Mesodermal cell (in vitro differentiated cells): ENCODE measurements around the gene JADE2.

Experiments
- H3K27ac ChIP-seq: 2 replicates; pipeline ENCODE4 v1.7.0; 2013; ENCODE audit warnings: mild to moderate bottlenecking, low read depth, low read length, moderate library complexity; ENCODE audit not compliant: severe bottlenecking
- H3K36me3 ChIP-seq: 2 replicates; pipeline ENCODE4 v1.7.1; 2013; ENCODE audit warnings: mild to moderate bottlenecking, low read length, moderate library complexity; ENCODE audit not compliant: control insufficient read depth, insufficient read depth
- H3K4me1 ChIP-seq: one replicate; pipeline ENCODE4 v1.7.1; 2013; ENCODE audit warnings: mild to moderate bottlenecking, low read length; ENCODE audit not compliant: insufficient read depth, control insufficient read depth, poor library complexity, severe bottlenecking
- H3K4me3 ChIP-seq: 2 replicates; pipeline ENCODE4 v1.7.0; 2013; ENCODE audit warnings: low read length, control low read depth, mild to moderate bottlenecking; ENCODE audit not compliant: insufficient read depth, poor library complexity, severe bottlenecking; ENCODE audit errors: extremely low read depth
- H3K9me3 ChIP-seq: 2 replicates; pipeline ENCODE4 v1.7.1; 2013; ENCODE audit warnings: mild to moderate bottlenecking, low read length, moderate library complexity; ENCODE audit not compliant: control insufficient read depth
- WGBS, 2 experiments: methylation state at CpG; one replicate each; pipeline ENCODE4 v1.1.5; 2013; ENCODE audit warnings: missing lambda C conversion rate in 2 of 2; ENCODE audit not compliant: insufficient coverage in 2 of 2; 5-methylcytosine and 5-hydroxymethylcytosine counted together

JADE2 gene

DNA sequence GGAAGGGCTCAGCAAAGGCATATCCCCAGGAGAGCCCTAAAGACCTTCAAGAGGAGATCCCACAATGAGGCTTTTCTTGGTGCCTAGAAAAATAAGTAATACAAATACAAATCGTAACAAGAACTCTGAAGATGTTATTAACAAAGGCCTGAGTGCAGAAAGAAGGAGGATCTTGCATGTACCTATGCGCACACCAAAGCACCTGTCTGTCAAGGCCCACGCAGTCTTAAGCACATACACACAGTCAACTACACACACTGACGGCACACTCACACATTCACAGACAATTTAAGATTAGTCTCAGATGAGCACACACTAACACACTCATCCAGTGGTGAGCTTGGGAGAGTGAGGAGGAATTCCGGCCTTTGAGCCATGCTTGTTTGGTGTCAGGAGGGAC, 38.5 kb downstream of the JADE2 start:
- Histone ChIP-seq H3K36me3 (peaks cover 58% of the 10 kb centered on the region), H3K4me1 (no peaks in the 10 kb centered on the region), H3K9me3 (no peaks in the 10 kb centered on the region), H3K27ac (no peak overlapping the region), H3K4me3 (no peak overlapping the region)
- 100% methylated on average over 1 of the region's 5 CpGs; no CpG with 5 or more reads in 1 of the 2 experiments for WGBS, 2 experiments

DNA sequence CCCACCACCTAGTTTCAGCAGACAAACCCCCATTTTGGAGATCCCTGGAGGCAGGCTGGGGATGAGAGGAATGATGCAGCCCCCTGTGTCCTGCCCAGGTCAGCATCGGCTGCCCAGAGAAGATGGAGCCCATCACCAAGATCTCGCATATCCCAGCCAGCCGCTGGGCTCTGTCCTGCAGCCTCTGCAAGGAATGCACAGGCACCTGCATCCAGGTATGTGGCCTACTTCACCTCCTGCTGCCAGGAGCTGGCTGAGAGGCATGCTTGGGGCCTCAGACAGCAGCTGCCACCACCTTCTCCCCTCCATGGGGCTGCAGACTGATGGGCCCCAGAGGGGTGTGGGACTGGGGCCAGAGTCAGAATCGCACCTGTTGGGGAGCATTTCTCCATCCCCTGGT, 38.9 kb downstream of the JADE2 start:
- peaks cover 58% of the 10 kb centered on the region for H3K36me3 ChIP-seq
- WGBS, 2 experiments: 95 to 100% methylated on average over 4 of the region's 4 CpGs
- no peaks in the 10 kb centered on the region for H3K4me1 ChIP-seq
- no peak overlapping the region for H3K4me3 ChIP-seq
- no peaks in the 10 kb centered on the region for H3K9me3 ChIP-seq
- H3K27ac ChIP-seq: no peak overlapping the region

DNA sequence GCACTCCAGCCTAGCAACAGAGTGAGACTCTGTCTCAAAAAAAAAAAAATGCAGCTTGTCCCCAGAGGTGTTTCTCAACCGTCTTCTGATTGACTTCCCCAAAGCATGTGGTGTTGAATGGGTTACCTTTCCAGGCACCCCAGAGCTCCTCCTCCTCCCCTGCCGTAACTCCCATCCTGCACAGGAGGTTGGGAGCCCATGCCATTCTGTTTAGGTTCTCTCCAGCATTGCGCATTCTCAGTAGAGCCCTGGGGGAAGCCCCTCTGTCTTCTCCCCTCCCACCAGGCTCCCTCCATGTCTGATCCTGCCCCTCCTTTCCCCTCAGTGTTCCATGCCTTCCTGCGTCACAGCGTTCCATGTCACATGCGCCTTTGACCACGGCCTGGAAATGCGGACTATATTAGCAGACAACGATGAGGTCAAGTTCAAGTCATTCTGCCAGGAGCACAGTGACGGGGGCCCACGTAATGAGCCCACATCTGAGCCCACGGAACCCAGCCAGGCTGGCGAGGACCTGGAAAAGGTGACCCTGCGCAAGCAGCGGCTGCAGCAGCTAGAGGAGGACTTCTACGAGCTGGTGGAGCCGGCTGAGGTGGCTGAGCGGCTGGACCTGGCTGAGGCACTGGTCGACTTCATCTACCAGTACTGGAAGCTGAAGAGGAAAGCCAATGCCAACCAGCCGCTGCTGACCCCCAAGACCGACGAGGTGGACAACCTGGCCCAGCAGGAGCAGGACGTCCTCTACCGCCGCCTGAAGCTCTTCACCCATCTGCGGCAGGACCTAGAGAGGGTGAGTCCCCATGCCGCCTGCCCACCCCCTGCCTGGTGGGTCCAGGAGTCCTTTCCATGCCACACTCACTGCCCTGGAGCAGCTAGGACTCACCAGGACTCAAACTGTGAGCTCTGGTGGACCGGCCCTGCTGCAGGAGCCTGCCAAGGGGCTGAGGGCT, 40.6 kb downstream of the JADE2 start:
- Histone ChIP-seq H3K4me1 (no peaks in the 10 kb centered on the region), H3K9me3 (no peaks in the 10 kb centered on the region), H3K4me3 (no peak overlapping the region), H3K27ac (no peak overlapping the region), H3K36me3 (peaks cover 44% of the 10 kb centered on the region)
- 94 to 97% methylated on average over 24 to 28 of the region's 28 CpGs for WGBS, 2 experiments

DNA sequence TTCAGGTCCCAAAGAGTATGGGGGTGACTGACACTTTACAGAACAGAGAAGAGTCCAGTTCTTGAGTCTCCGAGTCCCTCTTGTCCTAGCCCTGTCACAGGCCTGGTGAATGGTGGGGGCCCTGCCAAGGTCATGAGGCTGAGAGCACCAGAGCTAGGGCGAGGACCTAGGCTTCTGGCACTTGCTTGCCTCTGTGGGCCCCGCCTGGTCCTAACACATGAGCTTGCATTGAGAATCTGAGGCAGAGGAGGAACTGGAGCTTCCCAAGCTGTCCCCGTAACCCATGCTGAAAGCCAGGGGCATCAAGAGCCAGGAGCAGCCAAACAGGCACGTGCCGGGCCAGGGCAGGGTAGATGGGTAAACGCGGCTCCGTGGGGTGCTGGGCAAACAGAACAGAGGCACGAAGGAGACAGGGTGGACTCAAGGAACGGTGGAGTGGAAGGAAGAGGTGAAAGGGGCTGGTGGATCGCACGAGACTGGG, 41.3 kb downstream of the JADE2 start:
- no peak overlapping the region for H3K4me3 ChIP-seq
- WGBS, 2 experiments: 94 to 95% methylated on average over 12 to 13 of the region's 13 CpGs
- no peak overlapping the region for H3K27ac ChIP-seq
- H3K9me3 ChIP-seq: no peaks in the 10 kb centered on the region
- H3K4me1 ChIP-seq: no peaks in the 10 kb centered on the region
- peaks cover 38% of the 10 kb centered on the region for H3K36me3 ChIP-seq

DNA sequence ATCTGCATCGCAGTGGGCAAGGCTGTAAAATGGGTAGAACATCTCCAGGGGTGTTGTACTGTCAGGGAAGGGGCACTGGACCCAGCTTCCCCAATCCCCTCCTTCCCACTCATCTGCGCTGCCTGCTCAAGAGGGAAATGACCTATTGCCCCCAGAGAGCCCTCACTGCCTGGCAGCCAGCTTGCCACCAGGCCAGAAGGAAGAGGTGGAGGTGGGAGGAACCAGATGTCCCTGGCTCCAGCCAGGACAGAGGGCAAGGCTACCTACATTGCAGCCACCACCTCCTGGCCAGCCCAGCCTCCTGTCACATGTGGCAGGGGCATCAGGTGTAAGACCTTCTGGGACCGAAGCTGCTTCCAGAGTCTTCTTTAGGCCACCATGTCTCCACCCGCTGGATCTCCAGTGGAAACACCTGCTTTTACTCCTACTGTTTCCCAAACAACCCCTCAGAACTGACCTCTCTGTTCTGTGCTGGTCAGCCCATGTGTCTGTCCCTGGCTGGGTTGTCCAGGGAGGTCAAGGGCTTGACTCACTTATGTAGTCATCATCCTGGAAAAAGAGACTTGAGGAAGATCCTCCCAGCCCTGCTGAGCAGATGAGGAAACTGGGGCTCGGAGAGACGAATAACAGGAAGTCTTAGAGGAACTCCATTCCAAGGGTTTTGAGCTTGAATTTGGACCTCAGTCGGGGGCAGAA, 42.3 kb downstream of the JADE2 start:
- WGBS, 2 experiments: 90 to 100% methylated on average over 2 to 5 of the region's 7 CpGs
- no peak overlapping the region for H3K4me3 ChIP-seq
- H3K36me3 ChIP-seq: peaks cover 35% of the 10 kb centered on the region
- H3K4me1 ChIP-seq: no peaks in the 10 kb centered on the region
- no peak overlapping the region for H3K27ac ChIP-seq
- H3K9me3 ChIP-seq: no peaks in the 10 kb centered on the region

DNA sequence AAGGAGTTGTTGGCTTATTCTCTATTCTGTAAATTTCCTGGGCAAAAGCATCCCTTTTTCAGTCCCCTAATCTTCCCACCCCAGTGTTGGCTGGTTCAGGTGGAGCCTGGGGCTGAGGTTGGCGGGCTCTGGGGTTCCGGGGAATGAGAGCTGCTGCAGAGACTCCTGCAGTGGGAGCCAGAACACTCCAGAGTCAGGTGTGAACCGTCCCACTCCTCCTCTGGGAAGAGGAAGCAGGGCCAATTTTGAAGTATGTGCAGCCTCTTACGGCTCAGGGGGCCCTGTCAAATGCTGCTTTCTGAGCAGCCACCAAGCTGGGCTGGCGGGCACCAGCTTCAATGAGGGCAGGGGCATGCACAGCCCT, 42.8 kb downstream of the JADE2 start:
- 93 to 97% methylated on average over 3 to 4 of the region's 5 CpGs for WGBS, 2 experiments
- no peak overlapping the region for H3K4me3 ChIP-seq
- no peaks in the 10 kb centered on the region for H3K9me3 ChIP-seq
- peaks cover 37% of the 10 kb centered on the region for H3K36me3 ChIP-seq
- H3K4me1 ChIP-seq: no peaks in the 10 kb centered on the region
- H3K27ac ChIP-seq: no peak overlapping the region

DNA sequence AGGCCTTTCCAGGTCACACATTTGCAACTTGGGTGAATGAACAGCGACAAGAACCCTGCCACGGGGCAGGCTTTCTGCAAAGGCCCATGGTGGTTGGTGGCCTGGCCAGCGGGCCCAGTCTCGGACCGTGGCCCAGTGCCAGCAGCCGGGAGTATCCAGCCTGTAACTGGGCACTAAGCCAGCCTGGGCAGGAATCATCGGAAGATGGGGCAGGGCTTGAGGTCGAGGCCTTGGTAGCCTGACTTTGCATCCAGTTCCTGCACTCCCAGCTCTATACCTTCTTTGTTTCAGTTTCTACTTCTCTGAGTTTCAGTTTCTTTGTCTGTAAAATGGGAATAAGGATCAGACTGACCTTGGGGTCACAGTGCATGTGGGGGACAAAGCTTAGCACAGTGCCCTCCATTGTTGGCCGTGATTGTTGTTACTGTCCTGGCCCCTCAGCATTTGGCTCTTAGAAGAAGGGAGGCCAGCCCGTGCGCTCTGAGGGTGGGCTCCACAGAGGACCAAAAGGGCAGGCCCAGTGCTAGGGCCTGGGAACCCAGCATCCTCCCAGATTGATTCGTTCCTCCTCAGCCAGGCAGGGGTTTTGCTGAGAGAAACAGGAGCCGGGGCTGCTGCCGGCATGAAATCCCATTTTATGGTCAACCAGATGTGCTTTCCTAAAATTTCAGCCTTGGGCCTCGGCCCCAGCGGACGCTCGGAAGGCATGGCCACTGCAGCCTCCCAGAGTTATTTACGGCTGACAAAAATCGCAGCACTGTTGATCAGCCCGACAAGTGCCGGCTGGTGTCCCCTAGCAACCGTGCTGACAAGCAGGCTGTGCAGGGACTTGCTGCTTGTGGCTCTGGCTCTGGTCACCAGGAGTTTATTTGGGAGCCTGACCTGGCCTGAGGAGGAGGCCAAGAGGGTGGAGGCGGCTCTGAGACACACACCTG, 43.6 kb downstream of the JADE2 start:
- Histone ChIP-seq H3K4me1 (no peaks in the 10 kb centered on the region), H3K4me3 (no peak overlapping the region), H3K9me3 (no peaks in the 10 kb centered on the region), H3K27ac (peak overlapping the region; percentile 10), H3K36me3 (peaks cover 37% of the 10 kb centered on the region)
- 86 to 88% methylated on average over 22 to 24 of the region's 24 CpGs for WGBS, 2 experiments

DNA sequence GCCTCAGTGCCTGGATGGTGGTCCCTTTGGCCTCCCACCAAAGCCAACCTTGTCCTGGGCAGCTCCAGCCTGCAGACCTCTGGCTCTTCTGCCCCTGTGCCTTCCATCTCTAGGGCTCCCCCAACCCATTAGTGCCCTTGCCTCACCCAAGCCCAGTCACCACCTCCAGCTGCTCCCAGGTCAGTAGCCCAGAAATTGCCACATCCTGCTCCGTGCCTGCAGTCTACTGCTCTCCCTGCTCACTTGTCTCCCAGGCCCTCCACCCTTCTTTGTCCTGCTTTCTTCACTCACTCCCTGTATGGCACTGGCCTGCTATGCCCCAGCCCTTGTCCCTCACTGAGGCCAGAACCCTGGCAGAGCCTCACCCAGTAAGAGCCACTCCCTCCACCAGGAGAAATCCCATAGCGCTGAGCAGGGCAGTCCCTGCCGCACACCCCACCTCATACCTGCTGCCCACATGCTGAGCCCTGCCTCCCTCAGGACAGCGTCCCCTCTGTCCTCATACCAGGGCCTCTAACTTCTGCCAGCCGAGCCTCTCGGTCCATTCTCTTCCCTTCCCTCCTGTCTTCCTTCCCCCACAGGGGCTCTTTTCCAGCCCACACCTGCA, 44.4 kb downstream of the JADE2 start:
- H3K27ac ChIP-seq: no peak overlapping the region
- H3K4me3 ChIP-seq: no peak overlapping the region
- peaks cover 32% of the 10 kb centered on the region for H3K36me3 ChIP-seq
- no peaks in the 10 kb centered on the region for H3K9me3 ChIP-seq
- H3K4me1 ChIP-seq: no peaks in the 10 kb centered on the region
- WGBS, 2 experiments: 87 to 89% methylated on average over 5 to 6 of the region's 6 CpGs

DNA sequence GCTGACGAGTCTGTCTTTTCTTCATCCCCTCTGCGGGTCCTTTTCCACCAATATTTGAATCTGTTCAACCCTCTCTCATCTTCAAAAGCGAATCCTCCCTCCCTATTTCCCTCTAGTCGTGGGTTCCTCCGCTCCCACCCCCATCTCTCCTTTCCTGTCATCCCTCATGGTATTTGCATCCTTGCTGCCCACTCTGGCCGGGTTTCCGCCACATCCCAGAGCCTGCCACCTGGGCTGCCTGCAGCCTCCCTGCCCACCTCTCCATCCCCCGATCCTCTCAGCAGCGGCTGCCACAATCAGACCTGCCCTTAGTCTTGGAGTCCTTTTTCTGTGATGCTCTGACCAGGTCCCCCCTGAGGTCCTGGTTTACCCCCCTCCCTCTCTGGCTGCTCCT, 44.9 kb downstream of the JADE2 start:
- Histone ChIP-seq H3K27ac (no peak overlapping the region), H3K36me3 (peaks cover 33% of the 10 kb centered on the region), H3K4me3 (no peak overlapping the region), H3K4me1 (no peaks in the 10 kb centered on the region), H3K9me3 (no peaks in the 10 kb centered on the region)
- 90 to 95% methylated on average over 8 to 9 of the region's 9 CpGs for WGBS, 2 experiments

DNA sequence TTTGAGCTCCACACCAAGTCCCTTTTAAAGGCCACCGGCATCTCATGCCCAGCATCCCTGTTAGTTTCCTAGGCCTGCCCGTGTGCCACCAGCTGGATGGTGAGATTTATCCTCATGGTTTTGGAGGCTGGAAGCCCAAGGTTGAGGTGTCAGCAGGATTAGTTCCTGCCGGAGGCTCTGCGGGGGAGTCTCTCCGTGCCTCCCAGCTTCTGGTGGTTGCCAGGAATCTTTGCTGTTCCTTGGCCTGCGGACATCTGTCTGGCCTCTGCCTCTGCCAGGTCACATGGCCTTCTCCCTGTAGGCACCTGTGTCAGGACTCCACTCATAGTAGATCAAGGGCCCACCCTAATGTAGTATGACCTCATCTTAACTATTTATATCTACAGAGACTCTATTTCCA, 45.4 kb downstream of the JADE2 start:
- no peak overlapping the region for H3K4me3 ChIP-seq
- H3K27ac ChIP-seq: no peak overlapping the region
- no peaks in the 10 kb centered on the region for H3K9me3 ChIP-seq
- peaks cover 35% of the 10 kb centered on the region for H3K36me3 ChIP-seq
- no peaks in the 10 kb centered on the region for H3K4me1 ChIP-seq
- WGBS, 2 experiments: 89 to 100% methylated on average over 4 to 6 of the region's 6 CpGs
